GM12878 (cell line): ENCODE data around the gene HOXC9. TPM values are rescaled to one million over a fixed set of nuclear protein-coding genes. Genes with fewer than 3 reads are reported as not detected.

Experiments
- ATAC-seq: fragments of 200-7000 bp; cut with Tn5 transposase; 3 replicates; pipeline ENCODE4 v1.9.1; 2020; ENCODE audit warnings: mild to moderate bottlenecking, moderate library complexity
- BruUV-seq: library from RNA; stranded (reverse); fragments of 400-500 nt; replicated peaks from 2 replicates; lab custom pipeline; 2021; lab: Mats Ljungman, UMichigan
- CTCF ChIA-PET: fragments of 300-600 bp; sonication (Branson Sonifier 250); formaldehyde crosslinking; extraction: SDS; loops from one replicate; lab custom pipeline; 2021; ENCODE audit warnings: inconsistent platforms; lab: Yijun Ruan, JAX
- POLR2A ChIA-PET: fragments of 350-600 bp; formaldehyde crosslinking; extraction: SDS; loops from one replicate; lab custom pipeline; 2021; ENCODE audit warnings: inconsistent platforms; lab: Charles Lee
- RAD21 ChIA-PET: fragments of 300-600 bp; sonication (Branson Sonifier 250); formaldehyde crosslinking; loops from one replicate; lab custom pipeline; 2023; ENCODE audit warnings: antibody characterized with exemption; ENCODE audit not compliant: unreplicated experiment; lab: Charles Lee
- SMC1A ChIA-PET: fragments of 300-600 bp; sonication (Branson Sonifier 250); formaldehyde crosslinking; loops from one replicate; lab custom pipeline; 2023; ENCODE audit not compliant: unreplicated experiment, uncharacterized antibody; lab: Charles Lee
- DNase-seq: peaks from one replicate; pipeline ENCODE4 v3.0.0-alpha.2; 2011; ENCODE audit warnings: low read depth, low spot score
- FAIRE-seq: peaks from 3 replicates; lab custom pipeline; 2011; peaks lifted over from hg19 to GRCh38; lab: Jason Lieb, UNC
- H2AFZ ChIP-seq: 2 replicates; pipeline ENCODE4 v1.6.0; 2011; ENCODE audit warnings: low read depth, low read length, control low read depth; ENCODE audit not compliant: control insufficient read depth
- H3K27ac ChIP-seq: 2 replicates; pipeline ENCODE4 v1.5.1; 2011; ENCODE audit warnings: control low read depth; ENCODE audit not compliant: control insufficient read depth, insufficient read depth
- H3K27me3 ChIP-seq, 2 experiments: replicated peaks in 1 of 2; 2 replicates each; pipeline versions ENCODE4 v1.6.0 to v1.6.1; 2011; ENCODE audit warnings: low read length in 1 of 2; ENCODE audit not compliant: control insufficient read depth in 2 of 2, insufficient read depth in 2 of 2
- H3K36me3 ChIP-seq, 2 experiments: 2 replicates each; pipeline ENCODE4 v1.5.1; 2011; ENCODE audit warnings: low read length in 1 of 2; ENCODE audit not compliant: control insufficient read depth in 2 of 2, insufficient read depth in 2 of 2
- H3K4me1 ChIP-seq: 2 replicates; pipeline ENCODE4 v1.6.1; 2011; ENCODE audit warnings: mild to moderate bottlenecking, low read length, moderate library complexity, mixed read lengths; ENCODE audit not compliant: control insufficient read depth, insufficient read depth
- H3K4me2 ChIP-seq: 2 replicates; pipeline ENCODE4 v1.6.0; 2011; ENCODE audit warnings: control low read depth; ENCODE audit not compliant: control insufficient read depth, insufficient read depth
- H3K4me3 ChIP-seq: fragments of 200-600 bp; sonication (generic); 2 replicates; pipeline ENCODE4 v1.5.1; 2016
- H3K79me2 ChIP-seq: 2 replicates; pipeline ENCODE4 v1.6.0; 2011; ENCODE audit warnings: low read length; ENCODE audit not compliant: control insufficient read depth, insufficient read depth
- H3K9ac ChIP-seq: 2 replicates; pipeline ENCODE4 v1.8.0; 2011; ENCODE audit warnings: low read length, control low read depth, mixed read lengths; ENCODE audit not compliant: control insufficient read depth, insufficient read depth
- H3K9me3 ChIP-seq: replicated peaks from 3 replicates; pipeline ENCODE4 v1.5.1; 2011; ENCODE audit warnings: mild to moderate bottlenecking, low read length; ENCODE audit not compliant: control insufficient read depth, insufficient read depth
- H4K20me1 ChIP-seq: 2 replicates; pipeline ENCODE4 v1.6.0; 2011; ENCODE audit not compliant: control insufficient read depth, insufficient read depth
- BCL11A ChIP-seq: IDR thresholded peaks from 2 replicates; pipeline ENCODE4 v1.6.1; 2011; ENCODE audit warnings: low read depth, low read length
- EZH2 ChIP-seq: IDR thresholded peaks from 2 replicates; pipeline ENCODE4 v1.6.1; 2012; ENCODE audit warnings: low read depth, mild to moderate bottlenecking, control low read depth, inconsistent platforms, low read length, borderline replicate concordance; ENCODE audit not compliant: control insufficient read depth
- FOXM1 ChIP-seq: IDR thresholded peaks from 2 replicates; pipeline ENCODE4 v1.6.1; 2012; ENCODE audit warnings: low read depth, mild to moderate bottlenecking, inconsistent platforms, low read length, moderate library complexity
- ZNF207 ChIP-seq: fragments of 450-650 bp; IDR thresholded peaks from 2 replicates; pipeline ENCODE4 v1.6.1; 2014; ENCODE audit warnings: antibody characterized with exemption, mild to moderate bottlenecking, borderline replicate concordance
- WGBS: methylation state at CpG from one replicate; pipeline ENCODE4 v1.1.6; 2016; ENCODE audit warnings: low lambda C conversion rate; ENCODE audit not compliant: insufficient replicate concordance, insufficient coverage; ENCODE audit errors: missing lambda C conversion rate; 5-methylcytosine and 5-hydroxymethylcytosine counted together
- in situ Hi-C: fragments of 300-500 bp; cut with MboI; formaldehyde crosslinking; loops from 9 replicates; pipeline ENCODE4 v1.14.3; 2018; ENCODE audit warnings: mixed read lengths
- intact Hi-C: fragments of 100-400 bp; cut with micrococcal nuclease; formaldehyde crosslinking; loops from one replicate; pipeline ENCODE4 v1.14.2; 2022; ENCODE audit not compliant: unreplicated experiment
- polyA plus RNA-seq, 11 experiments: library from polyadenylated mRNA; depleted of rRNA in 4 of 11; unstranded in 6 of 11; stranded (reverse) in 5 of 11; fragments of >200 nt; fragmentation: Nextera tagmentation in 4 of 11; fragmentation: Illumina TruSeq in 1 of 11; extraction: Ambion mirVana in 4 of 11; extraction: Trizol in 1 of 11; gene quantifications; 1 replicate in 1 of 11; 2 replicates in 10 of 11; pipeline versions ENCODE4 v1.2.1 to v1.2.3, GENCODE V29; 2011 to 2016; ENCODE audit warnings: inconsistent platforms in 2 of 11, missing spikeins in 2 of 11, low read depth in 1 of 11
- total RNA-seq, 4 experiments: library from RNA; depleted of rRNA in 3 of 4; stranded (reverse); fragments of >200 nt in 3 of 4; fragmentation: Illumina TruSeq in 1 of 4; extraction: Trizol in 1 of 4; gene quantifications; 2 replicates each; pipeline versions ENCODE4 v1.2.1 to v1.2.3, GENCODE V29; 2013 to 2021
- TF ChIP-seq, protein P1 (sequence below): fragments of 150-350 bp; IDR thresholded peaks from 2 replicates; pipeline ENCODE4 v1.6.1; 2016; ENCODE audit warnings: low read depth, low read length

HOXC9 gene
- total and polyA plus RNA-seq, 10 of the 15 experiments (the other 5 are each of a cell fraction or from before 2014, with no cell fraction given), result not detected

DNA sequence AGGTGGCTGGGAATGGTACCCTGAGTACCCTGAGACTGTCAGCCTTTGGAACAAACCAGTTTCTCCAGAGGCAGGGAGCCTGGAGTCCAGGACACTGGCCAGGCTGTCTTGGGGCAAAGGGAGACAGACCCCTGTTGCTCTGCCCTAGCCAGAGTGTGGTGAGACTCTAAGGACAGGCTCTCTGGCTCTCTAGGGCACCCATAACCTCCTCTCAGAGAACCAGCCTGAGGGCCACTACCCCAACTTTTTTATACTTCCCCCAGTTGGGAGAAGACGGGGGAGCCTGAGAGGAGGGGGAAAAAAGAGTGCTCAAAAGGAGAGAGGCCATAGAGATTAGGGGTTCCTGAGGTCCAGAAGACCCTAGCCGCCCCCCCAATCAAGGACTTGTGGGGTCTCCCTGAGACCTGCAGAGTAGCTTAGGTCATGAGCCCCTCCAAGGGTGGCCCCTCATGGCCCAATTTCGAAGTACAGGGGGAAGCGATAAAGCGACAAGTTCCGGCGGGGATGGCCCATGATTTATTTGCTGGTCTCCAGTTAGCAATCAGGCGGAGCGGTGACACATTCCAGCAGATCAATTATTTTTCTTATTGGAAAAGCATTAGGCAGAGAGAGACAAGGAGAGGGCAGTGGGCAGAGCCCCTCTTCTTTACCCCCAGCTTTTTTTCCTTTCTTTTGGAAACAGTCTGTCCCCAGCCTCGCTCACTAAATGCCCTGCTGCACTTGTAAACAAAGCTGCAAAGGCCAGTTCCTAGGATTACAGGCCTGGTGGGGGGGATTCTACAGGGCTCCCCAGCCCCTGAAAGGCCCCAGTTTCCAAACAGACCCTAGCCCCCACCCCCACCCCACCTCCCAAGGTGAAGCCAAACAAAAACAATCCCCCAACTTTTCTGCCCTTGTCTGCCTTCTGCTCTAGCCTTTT lies 10.4 kb downstream of the HOXC9 start:
- Histone ChIP-seq H4K20me1 (no peaks in the 10 kb centered on the region; the same call in 1 of the 2 replicates), H3K36me3 (no peaks in the 10 kb centered on the region), H3K79me2 (no peaks in the 10 kb centered on the region), H2AFZ (no peak overlapping the region), H3K4me2 (no peak overlapping the region), H3K27ac (no peak overlapping the region), H3K4me3 (no peak overlapping the region), H3K27me3 (peaks cover 34 to 46% of the 10 kb centered on the region in 2 experiments), H3K4me1 (peaks cover 6% of the 10 kb centered on the region), H3K9me3 (no peaks in the 10 kb centered on the region), H3K9ac (no peak overlapping the region)
- 29% methylated on average over 9 of the region's 10 CpGs for WGBS
- ChIA-PET CTCF (interaction anchor here (1.7 to 3.7 kb wide), 3 partner anchors 13 to 191 kb away, joined by 6 to 22 read pairs (median 6); no protein-coding TSS in a partner anchor), SMC1A (interaction anchor here (0.7 to 1.8 kb wide), 3 partner anchors 127 to 192 kb away, joined by 3 to 4 read pairs (median 3); no protein-coding TSS in a partner anchor), POLR2A (no interaction called here), RAD21 (interaction anchor here (0.6 to 1.8 kb wide), 5 partner anchors 13 to 181 kb away, joined by 3 to 5 read pairs (median 4); partner anchors contain the start of gene HOXC10)
- no peak for FAIRE-seq
- in situ Hi-C loops (no loop called here), intact Hi-C loops (no loop called here)
- DNase-seq, result no peak
- no peak for ATAC-seq
- TF ChIP-seq ZNF207 (no peak), EZH2 (peak; percentile 90; the same call in 1 of the 2 replicates), FOXM1 (no peak), BCL11A (no peak)
- TF ChIP-seq, protein P1, sequence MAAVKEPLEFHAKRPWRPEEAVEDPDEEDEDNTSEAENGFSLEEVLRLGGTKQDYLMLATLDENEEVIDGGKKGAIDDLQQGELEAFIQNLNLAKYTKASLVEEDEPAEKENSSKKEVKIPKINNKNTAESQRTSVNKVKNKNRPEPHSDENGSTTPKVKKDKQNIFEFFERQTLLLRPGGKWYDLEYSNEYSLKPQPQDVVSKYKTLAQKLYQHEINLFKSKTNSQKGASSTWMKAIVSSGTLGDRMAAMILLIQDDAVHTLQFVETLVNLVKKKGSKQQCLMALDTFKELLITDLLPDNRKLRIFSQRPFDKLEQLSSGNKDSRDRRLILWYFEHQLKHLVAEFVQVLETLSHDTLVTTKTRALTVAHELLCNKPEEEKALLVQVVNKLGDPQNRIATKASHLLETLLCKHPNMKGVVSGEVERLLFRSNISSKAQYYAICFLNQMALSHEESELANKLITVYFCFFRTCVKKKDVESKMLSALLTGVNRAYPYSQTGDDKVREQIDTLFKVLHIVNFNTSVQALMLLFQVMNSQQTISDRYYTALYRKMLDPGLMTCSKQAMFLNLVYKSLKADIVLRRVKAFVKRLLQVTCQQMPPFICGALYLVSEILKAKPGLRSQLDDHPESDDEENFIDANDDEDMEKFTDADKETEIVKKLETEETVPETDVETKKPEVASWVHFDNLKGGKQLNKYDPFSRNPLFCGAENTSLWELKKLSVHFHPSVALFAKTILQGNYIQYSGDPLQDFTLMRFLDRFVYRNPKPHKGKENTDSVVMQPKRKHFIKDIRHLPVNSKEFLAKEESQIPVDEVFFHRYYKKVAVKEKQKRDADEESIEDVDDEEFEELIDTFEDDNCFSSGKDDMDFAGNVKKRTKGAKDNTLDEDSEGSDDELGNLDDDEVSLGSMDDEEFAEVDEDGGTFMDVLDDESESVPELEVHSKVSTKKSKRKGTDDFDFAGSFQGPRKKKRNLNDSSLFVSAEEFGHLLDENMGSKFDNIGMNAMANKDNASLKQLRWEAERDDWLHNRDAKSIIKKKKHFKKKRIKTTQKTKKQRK, result no peak
- BruUV-seq, result no TSS peak
